HCT116 (cell line): ENCODE results near the gene MSRB2. TPM values are rescaled to one million over a fixed set of nuclear protein-coding genes. Genes with fewer than 3 reads are reported as not detected.

ENCODE experiments used
- ATAC-seq: fragments of 200-7000 bp; cut with Tn5 transposase; 2 replicates; pipeline ENCODE4 v1.9.1; 2020; ENCODE audit warnings: mild to moderate bottlenecking, moderate library complexity
- BruUV-seq: library from RNA; stranded (reverse); fragments of 400-500 nt; replicated peaks from 2 replicates; lab custom pipeline; 2021; lab: Mats Ljungman, UMichigan
- CTCF ChIA-PET: fragments of 300-600 bp; sonication (Branson Sonifier 250); formaldehyde crosslinking; loops from one replicate; lab custom pipeline; 2021; ENCODE audit warnings: antibody characterized with exemption; lab: Charles Lee
- POLR2A ChIA-PET: fragments of 300-600, 350-600 bp; sonication (Branson Sonifier 250); formaldehyde crosslinking; loops from one replicate; lab custom pipeline; 2021; ENCODE audit warnings: antibody characterized with exemption; lab: Charles Lee
- RAD21 ChIA-PET, 2 experiments: fragments of 300-600 bp; sonication (Branson Sonifier 250); formaldehyde crosslinking; loops; one replicate each; lab custom pipeline; 2023; ENCODE audit warnings: low total read pairs in 2 of 2; ENCODE audit not compliant: uncharacterized antibody in 2 of 2, unreplicated experiment in 2 of 2, low non-redundant PET in 1 of 2; lab: Charles Lee
- DNase-seq: peaks from one replicate; pipeline ENCODE4 v3.0.0-alpha.2; 2010; ENCODE audit warnings: low read depth, low spot score
- H2AFZ ChIP-seq: fragments of 200-600 bp; shearing (Covaris generic), sonication (generic); 2 replicates; pipeline ENCODE4 v1.6.1; 2017; ENCODE audit warnings: low read depth, mixed run types, mixed read lengths, antibody characterized with exemption, low read length; ENCODE audit not compliant: poor library complexity, severe bottlenecking
- H3K27ac ChIP-seq: 2 replicates; pipeline ENCODE4 v1.5.1; 2012; ENCODE audit warnings: low read depth, low read length
- H3K27me3 ChIP-seq: fragments of 200-600 bp; sonication (generic); 2 replicates; pipeline ENCODE4 v1.6.1; 2016; ENCODE audit warnings: mixed run types, low read length, mixed read lengths; ENCODE audit not compliant: insufficient read depth
- H3K36me3 ChIP-seq, 2 experiments: fragments of 200-500 bp in 1 of 2; fragments of 200-600 bp in 1 of 2; sonication (Bioruptor generic) in 1 of 2; sonication (generic) in 1 of 2; 2 replicates each; pipeline versions ENCODE4 v1.5.1 to v1.6.1; 2014 to 2016; ENCODE audit warnings: low read length in 2 of 2, inconsistent platforms in 1 of 2, mixed read lengths in 1 of 2, mixed run types in 1 of 2; ENCODE audit not compliant: insufficient read depth in 2 of 2, control insufficient read depth in 1 of 2
- H3K4me1 ChIP-seq, 2 experiments: fragments of 200-600 bp in 1 of 2; sonication (generic) in 1 of 2; 2 replicates each; pipeline versions ENCODE4 v1.5.1 to v1.6.1; 2012 to 2017; ENCODE audit warnings: low read length in 2 of 2, inconsistent platforms in 1 of 2, mild to moderate bottlenecking in 1 of 2, mixed read lengths in 1 of 2, mixed run types in 1 of 2, moderate library complexity in 1 of 2; ENCODE audit not compliant: insufficient read depth in 2 of 2, control insufficient read depth in 1 of 2
- H3K4me2 ChIP-seq: fragments of 200-600 bp; sonication (generic); 2 replicates; pipeline ENCODE4 v1.6.1; 2017; ENCODE audit warnings: mixed run types, low read length, mixed read lengths
- H3K4me3 ChIP-seq, 2 experiments: fragments of 200-600 bp in 1 of 2; sonication (generic) in 1 of 2; replicated peaks in 1 of 2; 2 replicates each; pipeline ENCODE4 v1.5.1; 2011 to 2016; ENCODE audit warnings: low read length in 2 of 2, control low read depth in 1 of 2, low read depth in 1 of 2, mild to moderate bottlenecking in 1 of 2, mixed read lengths in 1 of 2, mixed run types in 1 of 2
- H3K79me2 ChIP-seq: fragments of 200-600 bp; sonication (generic); 2 replicates; pipeline ENCODE4 v1.6.1; 2017; ENCODE audit warnings: mild to moderate bottlenecking, mixed run types, low read length, moderate library complexity, mixed read lengths; ENCODE audit not compliant: insufficient read depth
- H3K9ac ChIP-seq: fragments of 200-600 bp; sonication (generic); 2 replicates; pipeline ENCODE4 v1.6.1; 2016; ENCODE audit warnings: low read length, mixed read lengths
- H3K9me2 ChIP-seq: fragments of 200-600 bp; sonication (generic), shearing (Covaris generic); 2 replicates; pipeline ENCODE4 v1.6.1; 2017; ENCODE audit warnings: mixed run types, mild to moderate bottlenecking, moderate library complexity; ENCODE audit not compliant: insufficient read depth
- H3K9me3 ChIP-seq, 2 experiments: fragments of 200-500 bp in 1 of 2; fragments of 200-600 bp in 1 of 2; sonication (Bioruptor generic) in 1 of 2; sonication (generic) in 1 of 2; 2 replicates each; pipeline ENCODE4 v1.6.1; 2014 to 2017; ENCODE audit warnings: low read length in 2 of 2, mixed read lengths in 2 of 2, inconsistent platforms in 1 of 2, low read depth in 1 of 2, mild to moderate bottlenecking in 1 of 2, mixed run types in 1 of 2, moderate library complexity in 1 of 2; ENCODE audit not compliant: control insufficient read depth in 1 of 2, insufficient read depth in 1 of 2
- H4K20me1 ChIP-seq: fragments of 200-600 bp; sonication (generic), shearing (Covaris generic); 2 replicates; pipeline ENCODE4 v1.6.1; 2017; ENCODE audit warnings: mixed run types, mild to moderate bottlenecking, moderate library complexity; ENCODE audit not compliant: insufficient read depth
- CEBPB ChIP-seq: IDR thresholded peaks from 2 replicates; pipeline ENCODE4 v1.6.1; 2012; ENCODE audit warnings: low read depth
- EZH2 ChIP-seq: fragments of 200-600 bp; sonication (generic); IDR thresholded peaks from 2 replicates; pipeline ENCODE4 v1.6.1; 2017; ENCODE audit warnings: antibody characterized with exemption, mixed run types
- EZH2phosphoT487 ChIP-seq: fragments of 200-600 bp; IDR thresholded peaks from 2 replicates; pipeline ENCODE4 v1.6.1; 2018; ENCODE audit warnings: antibody characterized with exemption, borderline replicate concordance
- FOSL1 ChIP-seq: IDR thresholded peaks from 2 replicates; pipeline ENCODE4 v1.6.1; 2012; ENCODE audit warnings: low read depth
- JUND ChIP-seq: IDR thresholded peaks from 2 replicates; pipeline ENCODE4 v1.6.1; 2012
- POLR2A ChIP-seq: IDR thresholded peaks from 2 replicates; pipeline ENCODE4 v1.7.0; 2011; ENCODE audit warnings: borderline replicate concordance; ENCODE audit not compliant: insufficient read depth, insufficient read length; ENCODE audit errors: extremely low read depth
- SIN3A ChIP-seq: IDR thresholded peaks from 2 replicates; pipeline ENCODE4 v1.6.1; 2012; ENCODE audit warnings: low read depth
- SP1 ChIP-seq: IDR thresholded peaks from 2 replicates; pipeline ENCODE4 v1.6.1; 2012; ENCODE audit warnings: low read depth
- SRF ChIP-seq: IDR thresholded peaks from 2 replicates; pipeline ENCODE4 v1.6.1; 2012; ENCODE audit warnings: low read depth
- TCF7L2 ChIP-seq: IDR thresholded peaks from 2 replicates; pipeline ENCODE4 v1.7.0; 2011; ENCODE audit warnings: borderline replicate concordance, inconsistent platforms; ENCODE audit not compliant: insufficient read depth, insufficient read length; ENCODE audit errors: extremely low read depth
- ZNF274 ChIP-seq: fragments of 200-500 bp; sonication (Bioruptor generic); IDR thresholded peaks from 2 replicates; pipeline ENCODE4 v1.6.1; 2014; ENCODE audit warnings: mild to moderate bottlenecking, low read depth, low read length, inconsistent platforms
- intact Hi-C: fragments of 100-400 bp; cut with micrococcal nuclease; formaldehyde crosslinking; loops from 2 replicates; pipeline ENCODE4 v1.10.0; 2022
- total RNA-seq: library from RNA; stranded (reverse); gene quantifications from one replicate; pipeline ENCODE4 v1.2.1, GENCODE V29; 2021; ENCODE audit not compliant: unreplicated experiment
- TF ChIP-seq, protein P1 (sequence below): IDR thresholded peaks from 2 replicates; pipeline ENCODE4 v1.6.1; 2011; ENCODE audit warnings: mild to moderate bottlenecking, low read length, moderate library complexity; ENCODE audit not compliant: insufficient replicate concordance; ENCODE audit errors: extremely low read depth
- TF ChIP-seq, protein P2 (sequence below), 3 experiments: fragments of 200-600 bp in 1 of 3; sonication (generic) in 1 of 3; IDR thresholded peaks in 2 of 3; conservative IDR thresholded peaks in 1 of 3; 2 replicates each; pipeline ENCODE4 v1.5.1; 2012 to 2017; ENCODE audit warnings: low read depth in 2 of 3, low read length in 2 of 3, antibody characterized with exemption in 1 of 3, borderline replicate concordance in 1 of 3, control low read depth in 1 of 3, mild to moderate bottlenecking in 1 of 3, mixed read lengths in 1 of 3, mixed run types in 1 of 3, moderate library complexity in 1 of 3; ENCODE audit not compliant: insufficient read depth in 1 of 3
- TF ChIP-seq, protein P3 (sequence below): IDR thresholded peaks from 2 replicates; pipeline ENCODE4 v1.6.1; 2012

The MSRB2 gene
- total RNA-seq, 1 experiment from 2014 or later = 13.6 TPM

DNA sequence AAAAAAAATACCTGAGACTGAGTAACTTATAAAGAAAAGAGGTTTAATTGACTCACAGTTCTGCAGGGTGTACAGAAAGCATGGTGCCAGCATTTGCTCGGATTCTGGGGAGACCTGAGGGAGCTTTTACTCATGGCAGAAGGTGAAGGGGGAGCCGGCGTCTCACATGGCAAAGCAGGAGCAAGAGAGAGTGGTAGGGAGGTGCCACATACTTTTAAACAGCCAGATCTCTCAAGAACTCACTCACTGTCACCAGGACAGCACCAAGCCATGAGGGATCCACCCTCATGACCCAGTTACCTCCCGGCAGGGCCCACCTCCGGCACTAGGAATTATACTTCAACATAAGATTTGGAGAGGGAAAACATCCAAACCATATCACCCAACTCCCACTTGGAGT lies 25.8 kb downstream of the MSRB2 start:
- H4K20me1 ChIP-seq = no peaks in the 10 kb centered on the region
- no peaks in the 10 kb centered on the region for H3K9me2 ChIP-seq
- H3K27me3 ChIP-seq = no peaks in the 10 kb centered on the region
- no peak for DNase-seq
- H3K9me3 ChIP-seq = no peaks in the 10 kb centered on the region
- no peaks in the 10 kb centered on the region for H3K4me1 ChIP-seq
- ChIA-PET POLR2A (no interaction called here), RAD21 (no interaction called here), CTCF (no interaction called here)
- intact Hi-C loops = no loop called here
- no peak for ATAC-seq
- no peaks in the 10 kb centered on the region for H3K36me3 ChIP-seq
- no peak overlapping the region for H3K4me3 ChIP-seq
- no peaks in the 10 kb centered on the region for H3K79me2 ChIP-seq
- no peak overlapping the region for H2AFZ ChIP-seq
- no peak overlapping the region for H3K9ac ChIP-seq
- no peak overlapping the region for H3K4me2 ChIP-seq
- BruUV-seq = no TSS peak
- TF ChIP-seq SRF = no peak
- no peak for TF ChIP-seq EZH2phosphoT487
- TF ChIP-seq SP1 = no peak
- no peak for TF ChIP-seq SIN3A
- TF ChIP-seq, protein P1, sequence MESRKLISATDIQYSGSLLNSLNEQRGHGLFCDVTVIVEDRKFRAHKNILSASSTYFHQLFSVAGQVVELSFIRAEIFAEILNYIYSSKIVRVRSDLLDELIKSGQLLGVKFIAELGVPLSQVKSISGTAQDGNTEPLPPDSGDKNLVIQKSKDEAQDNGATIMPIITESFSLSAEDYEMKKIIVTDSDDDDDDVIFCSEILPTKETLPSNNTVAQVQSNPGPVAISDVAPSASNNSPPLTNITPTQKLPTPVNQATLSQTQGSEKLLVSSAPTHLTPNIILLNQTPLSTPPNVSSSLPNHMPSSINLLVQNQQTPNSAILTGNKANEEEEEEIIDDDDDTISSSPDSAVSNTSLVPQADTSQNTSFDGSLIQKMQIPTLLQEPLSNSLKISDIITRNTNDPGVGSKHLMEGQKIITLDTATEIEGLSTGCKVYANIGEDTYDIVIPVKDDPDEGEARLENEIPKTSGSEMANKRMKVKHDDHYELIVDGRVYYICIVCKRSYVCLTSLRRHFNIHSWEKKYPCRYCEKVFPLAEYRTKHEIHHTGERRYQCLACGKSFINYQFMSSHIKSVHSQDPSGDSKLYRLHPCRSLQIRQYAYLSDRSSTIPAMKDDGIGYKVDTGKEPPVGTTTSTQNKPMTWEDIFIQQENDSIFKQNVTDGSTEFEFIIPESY = no peak
- TF ChIP-seq CEBPB = no peak
- TF ChIP-seq JUND = no peak
- no peak for TF ChIP-seq FOSL1
- TF ChIP-seq, protein P2, sequence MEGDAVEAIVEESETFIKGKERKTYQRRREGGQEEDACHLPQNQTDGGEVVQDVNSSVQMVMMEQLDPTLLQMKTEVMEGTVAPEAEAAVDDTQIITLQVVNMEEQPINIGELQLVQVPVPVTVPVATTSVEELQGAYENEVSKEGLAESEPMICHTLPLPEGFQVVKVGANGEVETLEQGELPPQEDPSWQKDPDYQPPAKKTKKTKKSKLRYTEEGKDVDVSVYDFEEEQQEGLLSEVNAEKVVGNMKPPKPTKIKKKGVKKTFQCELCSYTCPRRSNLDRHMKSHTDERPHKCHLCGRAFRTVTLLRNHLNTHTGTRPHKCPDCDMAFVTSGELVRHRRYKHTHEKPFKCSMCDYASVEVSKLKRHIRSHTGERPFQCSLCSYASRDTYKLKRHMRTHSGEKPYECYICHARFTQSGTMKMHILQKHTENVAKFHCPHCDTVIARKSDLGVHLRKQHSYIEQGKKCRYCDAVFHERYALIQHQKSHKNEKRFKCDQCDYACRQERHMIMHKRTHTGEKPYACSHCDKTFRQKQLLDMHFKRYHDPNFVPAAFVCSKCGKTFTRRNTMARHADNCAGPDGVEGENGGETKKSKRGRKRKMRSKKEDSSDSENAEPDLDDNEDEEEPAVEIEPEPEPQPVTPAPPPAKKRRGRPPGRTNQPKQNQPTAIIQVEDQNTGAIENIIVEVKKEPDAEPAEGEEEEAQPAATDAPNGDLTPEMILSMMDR (IDR thresholded peaks at IDR 0.05 in 2 of 3, conservative IDR thresholded peaks at IDR 0.05 in 1 of 3; ENCODE audit: borderline replicate concordance in 1 of 3, insufficient read depth in 1 of 3, low read depth in 2 of 3, low read length in 2 of 3) = no peak
- no peak for TF ChIP-seq POLR2A
- TF ChIP-seq TCF7L2 = no peak
- TF ChIP-seq, protein P3, sequence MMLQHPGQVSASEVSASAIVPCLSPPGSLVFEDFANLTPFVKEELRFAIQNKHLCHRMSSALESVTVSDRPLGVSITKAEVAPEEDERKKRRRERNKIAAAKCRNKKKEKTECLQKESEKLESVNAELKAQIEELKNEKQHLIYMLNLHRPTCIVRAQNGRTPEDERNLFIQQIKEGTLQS = no peak
- TF ChIP-seq EZH2 = no peak
- TF ChIP-seq ZNF274 = no peak
- H3K27ac ChIP-seq = no peak overlapping the region
